ENCODE measurements around the gene RELN.
"Not testable (repeated sequence)": the region's sequence is repeated elsewhere in the genome, so short reads cannot be mapped to it uniquely, and the experiment has no call there.

Gene RELN

GRCh38 chr7:103940382-103941268, 48.8 kb downstream of the RELN start:
- no peak for DNase-seq

GRCh38 chr7:103937680-103938079, 51.8 kb downstream of the RELN start:
- no peak for DNase-seq

GRCh38 chr7:103936558-103936957, 52.9 kb downstream of the RELN start:
- no peak for DNase-seq

GRCh38 chr7:103934508-103934907, 55.0 kb downstream of the RELN start:
- no peak for DNase-seq

- no peak for DNase-seq
Measured at GRCh38 chr7:103932389-103932788, 57.1 kb downstream of the RELN start.

GRCh38 chr7:103929901-103930311, 59.6 kb downstream of the RELN start:
- DNase-seq, result no peak

- no peak for DNase-seq
Measured at GRCh38 chr7:103928581-103928980, 60.9 kb downstream of the RELN start.

- DNase-seq, result no peak
Measured at GRCh38 chr7:103924184-103924583, 65.3 kb downstream of the RELN start.

- DNase-seq, result no peak
Measured at GRCh38 chr7:103922407-103922806, 67.1 kb downstream of the RELN start.

- DNase-seq, result no peak
Measured at GRCh38 chr7:103921692-103922091, 67.8 kb downstream of the RELN start.

GRCh38 chr7:103919272-103919868, 70.1 kb downstream of the RELN start:
- no peak for DNase-seq

GRCh38 chr7:103918631-103919271, 70.7 kb downstream of the RELN start:
- DNase-seq, result no peak

GRCh38 chr7:103915680-103916357, 73.6 kb downstream of the RELN start:
- DNase-seq, result peak in 1 of 4 experiments; percentile 1

- DNase-seq, result no peak
Measured at GRCh38 chr7:103914147-103914899, 75.1 kb downstream of the RELN start.

- no peak for DNase-seq
Measured at GRCh38 chr7:103912891-103913605, 76.4 kb downstream of the RELN start.

GRCh38 chr7:103911015-103911414, 78.4 kb downstream of the RELN start:
- DNase-seq, result not testable (repeated sequence)

- DNase-seq, result no peak
Measured at GRCh38 chr7:103905997-103906396, 83.5 kb downstream of the RELN start.

- no peak for DNase-seq
Measured at GRCh38 chr7:103902917-103903316, 86.5 kb downstream of the RELN start.

- DNase-seq, result not testable (repeated sequence)
Measured at GRCh38 chr7:103896826-103897225, 92.6 kb downstream of the RELN start.

- DNase-seq, result no peak
Measured at GRCh38 chr7:103894656-103895596, 94.5 kb downstream of the RELN start.

All from suppressor macrophage (primary cell).